ENCODE measurements around the gene HMCES. TPM values are rescaled to one million over a fixed set of nuclear protein-coding genes. Genes with fewer than 3 reads are reported as not detected.

The HMCES gene
- total RNA-seq, 1 donor from 2014 or later = 37.7 TPM

- peaks cover 5% of the 10 kb centered on the region for H3K27me3 Mint-ChIP-seq (ENCODE audit: unreplicated experiment)
- no peak for TF ChIP-seq CTCF (IDR thresholded peaks at IDR 0.05; ENCODE audit: partially characterized antibody, unreplicated experiment)
Measured at GRCh38 chr3:129233538-129233937, 45.1 kb upstream of the HMCES start.

GRCh38 chr3:129234441-129234840 is 44.2 kb upstream of the HMCES start:
- H3K36me3 Mint-ChIP-seq (ENCODE audit: unreplicated experiment) = no peaks in the 10 kb centered on the region

More at GRCh38 chr3:129233538-129233937, 45.1 kb upstream of the HMCES start:
- Mint-ChIP-seq H3K27ac (ENCODE audit: unreplicated experiment) (no peak overlapping the region), H3K4me1 (ENCODE audit: low read depth, unreplicated experiment) (peaks cover 5% of the 10 kb centered on the region), H3K36me3 (ENCODE audit: unreplicated experiment) (no peaks in the 10 kb centered on the region), H3K9me3 (ENCODE audit: unreplicated experiment) (peaks cover 2% of the 10 kb centered on the region), H3K4me3 (ENCODE audit: unreplicated experiment) (no peak overlapping the region)
- DNase-seq = no peak

GRCh38 chr3:129235344-129235917 is 43.2 kb upstream of the HMCES start:
- H3K27me3 Mint-ChIP-seq (ENCODE audit: unreplicated experiment) = peaks cover 2% of the 10 kb centered on the region
- H3K27ac Mint-ChIP-seq (ENCODE audit: unreplicated experiment) = no peak overlapping the region
- DNase-seq = no peak
- no peaks in the 10 kb centered on the region for H3K9me3 Mint-ChIP-seq (ENCODE audit: unreplicated experiment)
- no peak for TF ChIP-seq CTCF (IDR thresholded peaks at IDR 0.05; ENCODE audit: partially characterized antibody, unreplicated experiment)
- H3K4me1 Mint-ChIP-seq (ENCODE audit: low read depth, unreplicated experiment) = peaks cover 4% of the 10 kb centered on the region
- no peak overlapping the region for H3K4me3 Mint-ChIP-seq (ENCODE audit: unreplicated experiment)
- no peaks in the 10 kb centered on the region for H3K36me3 Mint-ChIP-seq (ENCODE audit: unreplicated experiment)

More at GRCh38 chr3:129234441-129234840, 44.2 kb upstream of the HMCES start:
- TF ChIP-seq CTCF (IDR thresholded peaks at IDR 0.05; ENCODE audit: partially characterized antibody, unreplicated experiment) = no peak
- H3K4me1 Mint-ChIP-seq (ENCODE audit: low read depth, unreplicated experiment) = peaks cover under 1% of the 10 kb centered on the region
- no peak overlapping the region for H3K4me3 Mint-ChIP-seq (ENCODE audit: unreplicated experiment)
- peaks cover 2% of the 10 kb centered on the region for H3K27me3 Mint-ChIP-seq (ENCODE audit: unreplicated experiment)
- DNase-seq = no peak
- H3K9me3 Mint-ChIP-seq (ENCODE audit: unreplicated experiment) = no peaks in the 10 kb centered on the region
- H3K27ac Mint-ChIP-seq (ENCODE audit: unreplicated experiment) = no peak overlapping the region

GRCh38 chr3:129238945-129239705 is 39.5 kb upstream of the HMCES start:
- H3K36me3 Mint-ChIP-seq (ENCODE audit: unreplicated experiment) = no peaks in the 10 kb centered on the region
- no peak for DNase-seq
- TF ChIP-seq CTCF (IDR thresholded peaks at IDR 0.05; ENCODE audit: partially characterized antibody, unreplicated experiment) = no peak
- no peak overlapping the region for H3K4me3 Mint-ChIP-seq (ENCODE audit: unreplicated experiment)
- no peak overlapping the region for H3K27ac Mint-ChIP-seq (ENCODE audit: unreplicated experiment)
- no peaks in the 10 kb centered on the region for H3K27me3 Mint-ChIP-seq (ENCODE audit: unreplicated experiment)
- peaks cover 4% of the 10 kb centered on the region for H3K4me1 Mint-ChIP-seq (ENCODE audit: low read depth, unreplicated experiment)
- H3K9me3 Mint-ChIP-seq (ENCODE audit: unreplicated experiment) = no peaks in the 10 kb centered on the region

- no peaks in the 10 kb centered on the region for H3K27me3 Mint-ChIP-seq (ENCODE audit: unreplicated experiment)
- no peaks in the 10 kb centered on the region for H3K36me3 Mint-ChIP-seq (ENCODE audit: unreplicated experiment)
- H3K27ac Mint-ChIP-seq (ENCODE audit: unreplicated experiment) = no peak overlapping the region
- H3K4me3 Mint-ChIP-seq (ENCODE audit: unreplicated experiment) = no peak overlapping the region
- no peaks in the 10 kb centered on the region for H3K9me3 Mint-ChIP-seq (ENCODE audit: unreplicated experiment)
- H3K4me1 Mint-ChIP-seq (ENCODE audit: low read depth, unreplicated experiment) = peaks cover 4% of the 10 kb centered on the region
- TF ChIP-seq CTCF (IDR thresholded peaks at IDR 0.05; ENCODE audit: partially characterized antibody, unreplicated experiment) = no peak
- no peak for DNase-seq
Measured at GRCh38 chr3:129239991-129240390, 38.7 kb upstream of the HMCES start.
